Fibroblast of villous mesenchyme (primary cell): ENCODE measurements around the gene PRM3. TPM values are rescaled to one million over a fixed set of nuclear protein-coding genes. Genes with fewer than 3 reads are reported as not detected.

Source experiments
- DNase-seq: peaks from one replicate; pipeline ENCODE4 v3.0.0-alpha.2; 2010; ENCODE audit warnings: low read depth
- H3K4me3 ChIP-seq: 2 replicates; pipeline ENCODE4 v1.5.1; 2011; ENCODE audit warnings: low read depth, mild to moderate bottlenecking, low read length
- total RNA-seq: library from RNA; depleted of rRNA; stranded (reverse); fragments of >200 nt; gene quantifications from 2 replicates; pipeline ENCODE4 v1.2.3, GENCODE V29; 2012
- TF ChIP-seq, protein P1 (sequence below): IDR thresholded peaks from 2 replicates; pipeline ENCODE4 v1.5.1; 2012; ENCODE audit warnings: low read depth, mild to moderate bottlenecking, low read length; ENCODE audit not compliant: insufficient read depth

The PRM3 gene
- total RNA-seq, 1 donor: not detected

DNA sequence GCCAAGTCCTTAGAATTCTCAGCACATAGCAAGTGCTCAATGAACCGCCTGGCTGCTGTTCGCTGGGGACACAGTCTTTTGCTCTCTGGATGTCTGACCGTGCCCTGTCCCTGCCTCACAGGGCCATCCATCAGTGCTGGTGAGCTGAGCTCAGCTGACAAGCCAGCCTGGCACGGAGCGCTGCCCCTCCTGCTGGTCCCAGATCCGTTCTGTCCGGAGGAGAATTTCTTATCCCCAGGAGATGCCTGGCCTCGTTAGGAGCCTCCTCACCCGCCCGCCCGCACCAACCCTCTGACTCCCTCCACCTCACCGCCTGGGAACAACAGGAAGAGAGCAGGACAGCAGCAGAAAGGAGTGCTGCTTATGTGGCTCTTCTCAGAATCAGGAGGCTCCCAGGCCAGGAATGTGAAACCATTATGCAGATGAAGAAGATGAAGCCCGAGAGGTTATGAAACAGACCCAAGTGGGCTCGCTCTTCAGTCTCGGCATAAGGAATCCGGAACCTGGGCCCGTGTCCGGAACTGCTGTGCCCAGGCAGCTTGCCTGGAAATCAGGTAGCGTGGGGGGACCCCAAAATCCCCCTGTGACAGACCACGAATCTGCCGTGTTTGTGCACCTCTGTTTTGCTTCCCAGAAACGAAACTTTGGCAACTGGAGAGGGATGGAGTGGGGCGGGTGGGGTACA lies 43.0 kb upstream of the PRM3 start:
- no peak overlapping the region for H3K4me3 ChIP-seq
- peak; percentile 60 for DNase-seq
- TF ChIP-seq, protein P1, sequence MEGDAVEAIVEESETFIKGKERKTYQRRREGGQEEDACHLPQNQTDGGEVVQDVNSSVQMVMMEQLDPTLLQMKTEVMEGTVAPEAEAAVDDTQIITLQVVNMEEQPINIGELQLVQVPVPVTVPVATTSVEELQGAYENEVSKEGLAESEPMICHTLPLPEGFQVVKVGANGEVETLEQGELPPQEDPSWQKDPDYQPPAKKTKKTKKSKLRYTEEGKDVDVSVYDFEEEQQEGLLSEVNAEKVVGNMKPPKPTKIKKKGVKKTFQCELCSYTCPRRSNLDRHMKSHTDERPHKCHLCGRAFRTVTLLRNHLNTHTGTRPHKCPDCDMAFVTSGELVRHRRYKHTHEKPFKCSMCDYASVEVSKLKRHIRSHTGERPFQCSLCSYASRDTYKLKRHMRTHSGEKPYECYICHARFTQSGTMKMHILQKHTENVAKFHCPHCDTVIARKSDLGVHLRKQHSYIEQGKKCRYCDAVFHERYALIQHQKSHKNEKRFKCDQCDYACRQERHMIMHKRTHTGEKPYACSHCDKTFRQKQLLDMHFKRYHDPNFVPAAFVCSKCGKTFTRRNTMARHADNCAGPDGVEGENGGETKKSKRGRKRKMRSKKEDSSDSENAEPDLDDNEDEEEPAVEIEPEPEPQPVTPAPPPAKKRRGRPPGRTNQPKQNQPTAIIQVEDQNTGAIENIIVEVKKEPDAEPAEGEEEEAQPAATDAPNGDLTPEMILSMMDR: no peak

DNA sequence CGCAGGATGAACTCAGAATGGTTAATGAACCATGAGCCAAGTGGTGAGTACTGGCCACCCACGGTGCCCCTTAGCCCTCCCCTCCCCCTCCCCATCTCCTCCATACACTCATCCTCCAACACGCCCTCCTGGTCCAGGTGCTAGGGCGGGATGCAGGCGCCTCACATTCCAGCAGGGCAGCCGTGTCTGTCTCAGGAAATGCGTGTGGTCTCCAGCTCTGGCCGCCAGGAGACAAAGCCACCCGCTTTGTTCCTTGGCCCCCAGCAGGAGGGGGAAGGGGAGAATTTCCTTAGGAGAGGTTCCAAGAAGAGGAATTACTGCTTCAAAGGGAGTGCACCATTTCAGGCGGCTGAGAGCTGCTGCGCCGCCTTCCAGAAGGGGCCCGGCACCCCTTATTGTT lies 42.1 kb upstream of the PRM3 start:
- H3K4me3 ChIP-seq: no peak overlapping the region
- peak; percentile 49 for DNase-seq
- TF ChIP-seq, protein P1: peak; percentile 25

DNA sequence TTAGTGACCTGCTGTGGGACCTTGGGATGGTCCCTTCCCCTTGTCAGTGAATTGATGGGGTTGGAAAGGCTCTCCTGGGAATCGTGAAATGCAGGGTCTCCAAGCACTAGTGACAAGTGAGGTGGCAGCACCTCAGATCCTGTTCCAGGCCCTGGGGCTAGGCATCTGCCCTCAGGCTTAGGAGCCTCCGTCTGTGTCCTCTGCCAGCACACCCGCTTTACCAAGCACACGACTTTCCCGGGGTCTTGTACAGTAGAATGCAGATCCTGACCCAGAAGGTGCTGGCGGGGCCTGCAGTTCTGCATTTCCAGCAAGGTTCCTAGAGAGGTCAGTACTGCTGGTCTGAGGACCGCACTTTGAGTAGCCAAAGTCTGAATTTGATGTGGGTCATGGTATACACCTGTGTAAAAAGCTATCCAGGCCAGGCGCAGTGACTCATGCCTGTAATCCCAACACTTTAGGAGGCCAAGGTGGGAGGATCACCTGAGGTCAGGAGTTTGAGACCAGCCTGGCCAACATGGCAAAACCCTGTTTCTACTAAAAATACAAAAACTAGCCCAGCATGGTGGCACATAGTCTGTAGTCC lies 41.0 kb upstream of the PRM3 start:
- TF ChIP-seq, protein P1: no peak
- H3K4me3 ChIP-seq: no peak overlapping the region
- no peak for DNase-seq

DNA sequence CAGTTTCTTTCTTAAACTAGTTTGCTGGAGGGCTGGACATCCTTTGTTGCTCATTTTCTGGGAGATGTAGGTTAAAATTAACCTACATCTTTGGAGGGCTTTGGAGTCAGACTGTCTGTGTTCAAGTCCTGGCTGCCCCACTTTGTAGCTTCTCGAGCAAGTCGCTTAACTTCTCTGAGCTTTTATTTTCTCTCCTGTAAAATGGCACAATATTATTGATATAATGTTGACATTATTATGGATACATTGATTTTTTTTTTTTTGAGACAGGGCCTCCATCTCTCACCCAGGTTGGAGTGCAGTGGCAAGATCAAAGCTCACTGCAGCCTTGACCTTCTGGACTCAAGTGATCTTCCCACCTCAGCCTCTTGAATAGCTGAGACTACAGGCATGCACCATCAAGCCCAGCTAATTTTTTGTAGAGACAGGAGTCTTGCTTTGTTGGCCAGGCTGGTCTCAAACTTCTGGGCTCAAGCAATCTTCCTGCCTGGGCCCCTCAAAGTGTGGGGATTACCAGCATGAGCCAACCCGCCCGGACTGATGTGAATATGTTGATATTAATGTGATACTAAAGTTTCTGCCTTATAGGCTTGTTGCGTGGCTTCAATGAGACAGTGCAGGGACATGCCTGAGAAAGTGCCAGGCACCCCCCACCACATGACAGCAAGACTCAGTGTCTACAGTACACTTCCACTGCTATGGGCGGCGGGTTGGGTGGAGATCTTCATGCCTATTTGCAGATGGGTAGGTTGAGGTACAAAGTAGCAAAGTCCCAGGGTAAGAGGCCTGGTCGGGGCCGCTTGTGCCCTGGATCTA lies 40.3 kb upstream of the PRM3 start:
- no peak for DNase-seq
- TF ChIP-seq, protein P1: no peak
- no peak overlapping the region for H3K4me3 ChIP-seq

DNA sequence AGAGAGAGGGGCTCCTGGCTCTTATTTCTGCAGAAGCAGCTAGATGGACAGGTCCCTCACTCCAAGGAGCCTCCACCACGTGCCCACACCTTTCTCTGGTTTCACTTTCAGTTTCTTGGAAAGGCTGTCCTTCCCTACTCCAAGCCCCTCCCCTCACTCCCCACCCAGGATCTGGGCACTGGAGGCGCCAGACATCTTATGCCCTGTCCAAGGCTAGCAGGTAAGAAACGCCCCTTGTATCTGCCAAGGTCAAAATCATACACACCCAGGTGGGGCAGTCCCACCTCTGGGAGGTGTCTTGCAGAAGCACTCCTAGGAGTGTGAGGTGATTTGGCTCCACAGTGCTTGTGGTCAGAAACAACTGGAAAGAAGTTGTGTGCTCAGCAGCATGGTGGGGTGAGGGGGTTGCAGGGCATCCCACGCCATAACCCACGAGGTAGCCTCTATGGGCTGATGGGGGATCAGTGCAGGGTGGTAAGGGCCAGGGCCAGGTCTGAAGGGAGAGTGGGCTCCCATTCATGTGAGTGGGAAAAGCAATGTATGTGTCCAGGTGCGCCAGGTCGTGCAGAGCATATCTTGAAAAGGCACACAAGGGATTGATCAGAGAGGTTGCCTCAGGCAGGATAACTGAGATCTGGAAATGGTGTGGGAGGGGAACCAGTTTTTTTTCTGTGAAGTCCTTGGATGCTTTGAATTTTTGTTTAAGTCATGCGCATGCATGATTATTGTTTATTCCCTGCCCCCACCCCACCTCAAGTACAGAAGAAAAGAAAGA lies 39.5 kb upstream of the PRM3 start:
- DNase-seq: peak; percentile 72
- no peak overlapping the region for H3K4me3 ChIP-seq
- TF ChIP-seq, protein P1: no peak

DNA sequence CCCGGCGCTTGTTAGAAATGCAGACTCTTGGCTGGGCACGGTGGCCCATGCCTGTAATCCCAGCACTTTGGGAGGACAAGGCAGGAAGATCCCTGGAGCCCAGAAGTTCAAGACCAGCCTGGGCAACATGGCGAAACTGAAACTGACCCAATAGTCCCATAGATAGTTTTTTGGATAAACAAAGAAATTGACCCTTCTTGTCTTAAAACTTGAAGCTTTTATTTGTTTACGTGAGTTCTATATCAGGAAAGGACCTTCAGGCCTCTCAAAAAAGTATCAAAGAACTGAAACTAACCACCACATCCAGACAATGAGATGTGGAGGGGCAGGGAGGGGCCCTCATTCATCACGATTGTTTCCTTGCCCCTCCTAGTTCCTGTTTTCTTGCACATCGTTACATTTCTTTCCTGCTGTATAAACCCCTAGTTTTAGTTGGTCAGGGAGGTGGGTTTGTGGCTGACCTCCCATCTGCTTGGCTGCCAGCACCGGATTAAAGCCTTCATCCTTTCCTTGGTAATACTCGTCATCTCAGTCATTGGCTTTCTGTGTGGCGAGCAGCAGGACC lies 37.6 kb upstream of the PRM3 start:
- DNase-seq: peak; percentile 18
- TF ChIP-seq, protein P1: no peak
- no peak overlapping the region for H3K4me3 ChIP-seq
